HCT116 (cell line): ENCODE results near the gene ESRRB. TPM values are rescaled to one million over a fixed set of nuclear protein-coding genes. Genes with fewer than 3 reads are reported as not detected.

ENCODE experiments used
- ATAC-seq: fragments of 200-7000 bp; cut with Tn5 transposase; 2 replicates; pipeline ENCODE4 v1.9.1; 2020; ENCODE audit warnings: mild to moderate bottlenecking, moderate library complexity
- BruUV-seq: library from RNA; stranded (reverse); fragments of 400-500 nt; replicated peaks from 2 replicates; lab custom pipeline; 2021; lab: Mats Ljungman, UMichigan
- CTCF ChIA-PET: fragments of 300-600 bp; sonication (Branson Sonifier 250); formaldehyde crosslinking; loops from one replicate; lab custom pipeline; 2021; ENCODE audit warnings: antibody characterized with exemption; lab: Charles Lee
- POLR2A ChIA-PET: fragments of 300-600, 350-600 bp; sonication (Branson Sonifier 250); formaldehyde crosslinking; loops from one replicate; lab custom pipeline; 2021; ENCODE audit warnings: antibody characterized with exemption; lab: Charles Lee
- RAD21 ChIA-PET, 2 experiments: fragments of 300-600 bp; sonication (Branson Sonifier 250); formaldehyde crosslinking; loops; one replicate each; lab custom pipeline; 2023; ENCODE audit warnings: low total read pairs in 2 of 2; ENCODE audit not compliant: uncharacterized antibody in 2 of 2, unreplicated experiment in 2 of 2, low non-redundant PET in 1 of 2; lab: Charles Lee
- DNase-seq: peaks from one replicate; pipeline ENCODE4 v3.0.0-alpha.2; 2010; ENCODE audit warnings: low read depth, low spot score
- H2AFZ ChIP-seq: fragments of 200-600 bp; shearing (Covaris generic), sonication (generic); 2 replicates; pipeline ENCODE4 v1.6.1; 2017; ENCODE audit warnings: low read depth, mixed run types, mixed read lengths, antibody characterized with exemption, low read length; ENCODE audit not compliant: poor library complexity, severe bottlenecking
- H3K27ac ChIP-seq: 2 replicates; pipeline ENCODE4 v1.5.1; 2012; ENCODE audit warnings: low read depth, low read length
- H3K27me3 ChIP-seq: fragments of 200-600 bp; sonication (generic); 2 replicates; pipeline ENCODE4 v1.6.1; 2016; ENCODE audit warnings: mixed run types, low read length, mixed read lengths; ENCODE audit not compliant: insufficient read depth
- H3K36me3 ChIP-seq, 2 experiments: fragments of 200-500 bp in 1 of 2; fragments of 200-600 bp in 1 of 2; sonication (Bioruptor generic) in 1 of 2; sonication (generic) in 1 of 2; 2 replicates each; pipeline versions ENCODE4 v1.5.1 to v1.6.1; 2014 to 2016; ENCODE audit warnings: low read length in 2 of 2, inconsistent platforms in 1 of 2, mixed read lengths in 1 of 2, mixed run types in 1 of 2; ENCODE audit not compliant: insufficient read depth in 2 of 2, control insufficient read depth in 1 of 2
- H3K4me1 ChIP-seq, 2 experiments: fragments of 200-600 bp in 1 of 2; sonication (generic) in 1 of 2; 2 replicates each; pipeline versions ENCODE4 v1.5.1 to v1.6.1; 2012 to 2017; ENCODE audit warnings: low read length in 2 of 2, inconsistent platforms in 1 of 2, mild to moderate bottlenecking in 1 of 2, mixed read lengths in 1 of 2, mixed run types in 1 of 2, moderate library complexity in 1 of 2; ENCODE audit not compliant: insufficient read depth in 2 of 2, control insufficient read depth in 1 of 2
- H3K4me2 ChIP-seq: fragments of 200-600 bp; sonication (generic); 2 replicates; pipeline ENCODE4 v1.6.1; 2017; ENCODE audit warnings: mixed run types, low read length, mixed read lengths
- H3K4me3 ChIP-seq, 2 experiments: fragments of 200-600 bp in 1 of 2; sonication (generic) in 1 of 2; replicated peaks in 1 of 2; 2 replicates each; pipeline ENCODE4 v1.5.1; 2011 to 2016; ENCODE audit warnings: low read length in 2 of 2, control low read depth in 1 of 2, low read depth in 1 of 2, mild to moderate bottlenecking in 1 of 2, mixed read lengths in 1 of 2, mixed run types in 1 of 2
- H3K79me2 ChIP-seq: fragments of 200-600 bp; sonication (generic); 2 replicates; pipeline ENCODE4 v1.6.1; 2017; ENCODE audit warnings: mild to moderate bottlenecking, mixed run types, low read length, moderate library complexity, mixed read lengths; ENCODE audit not compliant: insufficient read depth
- H3K9ac ChIP-seq: fragments of 200-600 bp; sonication (generic); 2 replicates; pipeline ENCODE4 v1.6.1; 2016; ENCODE audit warnings: low read length, mixed read lengths
- H3K9me2 ChIP-seq: fragments of 200-600 bp; sonication (generic), shearing (Covaris generic); 2 replicates; pipeline ENCODE4 v1.6.1; 2017; ENCODE audit warnings: mixed run types, mild to moderate bottlenecking, moderate library complexity; ENCODE audit not compliant: insufficient read depth
- H3K9me3 ChIP-seq, 2 experiments: fragments of 200-500 bp in 1 of 2; fragments of 200-600 bp in 1 of 2; sonication (Bioruptor generic) in 1 of 2; sonication (generic) in 1 of 2; 2 replicates each; pipeline ENCODE4 v1.6.1; 2014 to 2017; ENCODE audit warnings: low read length in 2 of 2, mixed read lengths in 2 of 2, inconsistent platforms in 1 of 2, low read depth in 1 of 2, mild to moderate bottlenecking in 1 of 2, mixed run types in 1 of 2, moderate library complexity in 1 of 2; ENCODE audit not compliant: control insufficient read depth in 1 of 2, insufficient read depth in 1 of 2
- H4K20me1 ChIP-seq: fragments of 200-600 bp; sonication (generic), shearing (Covaris generic); 2 replicates; pipeline ENCODE4 v1.6.1; 2017; ENCODE audit warnings: mixed run types, mild to moderate bottlenecking, moderate library complexity; ENCODE audit not compliant: insufficient read depth
- ATF3 ChIP-seq: IDR thresholded peaks from 2 replicates; pipeline ENCODE4 v1.6.1; 2012
- CBX3 ChIP-seq: IDR thresholded peaks from 2 replicates; pipeline ENCODE4 v1.6.1; 2012; ENCODE audit warnings: low read depth
- CEBPB ChIP-seq: IDR thresholded peaks from 2 replicates; pipeline ENCODE4 v1.6.1; 2012; ENCODE audit warnings: low read depth
- EGR1 ChIP-seq: IDR thresholded peaks from 2 replicates; pipeline ENCODE4 v1.6.1; 2012; ENCODE audit warnings: low read depth
- FOSL1 ChIP-seq: IDR thresholded peaks from 2 replicates; pipeline ENCODE4 v1.6.1; 2012; ENCODE audit warnings: low read depth
- JUND ChIP-seq: IDR thresholded peaks from 2 replicates; pipeline ENCODE4 v1.6.1; 2012
- MAX ChIP-seq: IDR thresholded peaks from 2 replicates; pipeline ENCODE4 v1.6.1; 2012
- POLR2A ChIP-seq: IDR thresholded peaks from 2 replicates; pipeline ENCODE4 v1.7.0; 2011; ENCODE audit warnings: borderline replicate concordance; ENCODE audit not compliant: insufficient read depth, insufficient read length; ENCODE audit errors: extremely low read depth
- POLR2AphosphoS5 ChIP-seq: IDR thresholded peaks from 2 replicates; pipeline ENCODE4 v1.6.1; 2011; ENCODE audit warnings: mild to moderate bottlenecking, low read depth, low read length, moderate library complexity
- RAD21 ChIP-seq: IDR thresholded peaks from 2 replicates; pipeline ENCODE4 v1.6.1; 2012; ENCODE audit warnings: low read depth, mild to moderate bottlenecking
- SP1 ChIP-seq: IDR thresholded peaks from 2 replicates; pipeline ENCODE4 v1.6.1; 2012; ENCODE audit warnings: low read depth
- YY1 ChIP-seq: IDR thresholded peaks from 2 replicates; pipeline ENCODE4 v1.6.1; 2011; ENCODE audit warnings: low read length, low read depth, moderate library complexity, mild to moderate bottlenecking; ENCODE audit not compliant: insufficient replicate concordance; ENCODE audit errors: extremely low read depth
- ZBTB33 ChIP-seq: IDR thresholded peaks from 2 replicates; pipeline ENCODE4 v1.6.1; 2011; ENCODE audit warnings: mild to moderate bottlenecking, low read length, moderate library complexity; ENCODE audit not compliant: insufficient replicate concordance; ENCODE audit errors: extremely low read depth
- ZNF274 ChIP-seq: fragments of 200-500 bp; sonication (Bioruptor generic); IDR thresholded peaks from 2 replicates; pipeline ENCODE4 v1.6.1; 2014; ENCODE audit warnings: mild to moderate bottlenecking, low read depth, low read length, inconsistent platforms
- intact Hi-C: fragments of 100-400 bp; cut with micrococcal nuclease; formaldehyde crosslinking; loops from 2 replicates; pipeline ENCODE4 v1.10.0; 2022
- total RNA-seq: library from RNA; stranded (reverse); gene quantifications from one replicate; pipeline ENCODE4 v1.2.1, GENCODE V29; 2021; ENCODE audit not compliant: unreplicated experiment

The ESRRB gene
- total RNA-seq, 1 experiment from 2014 or later, result 1.9 TPM

GRCh38 chr14:76395161-76395560 lies 19.2 kb downstream of the ESRRB start:
- intact Hi-C loops, result no loop called here
- ChIA-PET POLR2A (no interaction called here), CTCF (no interaction called here), RAD21 (no interaction called here)
- peaks cover 0 to 4% of the 10 kb centered on the region in 2 experiments; a peak in 1 of 4 replicates for H3K4me1 ChIP-seq
- no peak overlapping the region for H2AFZ ChIP-seq
- ATAC-seq (no peak), DNase-seq (no peak)
- no peaks in the 10 kb centered on the region for H3K36me3 ChIP-seq
- no peak overlapping the region for H3K4me3 ChIP-seq
- peaks cover 10% of the 10 kb centered on the region for H3K27me3 ChIP-seq
- no peaks in the 10 kb centered on the region for H3K9me3 ChIP-seq
- H3K27ac ChIP-seq, result no peak overlapping the region
- BruUV-seq, result no TSS peak
- H3K4me2 ChIP-seq, result no peak overlapping the region
- H3K79me2 ChIP-seq, result no peaks in the 10 kb centered on the region
- H4K20me1 ChIP-seq, result no peaks in the 10 kb centered on the region
- H3K9me2 ChIP-seq, result no peaks in the 10 kb centered on the region
- TF ChIP-seq RAD21 (no peak), JUND (no peak), SP1 (no peak), EGR1 (no peak), CBX3 (no peak), ZNF274 (no peak), FOSL1 (no peak), POLR2AphosphoS5 (no peak), ATF3 (no peak), YY1 (no peak), MAX (no peak), ZBTB33 (no peak), POLR2A (no peak), CEBPB (no peak)
- H3K9ac ChIP-seq, result no peak overlapping the region
